Keratinocyte (primary cell): ENCODE results near the gene EGFR. TPM values are rescaled to one million over a fixed set of nuclear protein-coding genes. Genes with fewer than 3 reads are reported as not detected.

ENCODE experiments used
- DNase-seq: peaks from one replicate; pipeline ENCODE4 v3.0.0-alpha.2; 2011; ENCODE audit warnings: low read depth, missing footprints, low spot score
- FAIRE-seq: peaks from 2 replicates; lab custom pipeline; 2011; peaks lifted over from hg19 to GRCh38; lab: Jason Lieb, UNC
- H2AFZ ChIP-seq: 2 replicates; pipeline ENCODE4 v1.6.0; 2012; ENCODE audit warnings: low read length, control low read depth, inconsistent platforms; ENCODE audit not compliant: control insufficient read depth
- H3K27ac ChIP-seq: 2 replicates; pipeline ENCODE4 v1.5.1; 2011; ENCODE audit warnings: low read length; ENCODE audit not compliant: control insufficient read depth, insufficient read depth
- H3K27me3 ChIP-seq: 3 replicates; pipeline ENCODE4 v1.6.0; 2011; ENCODE audit warnings: low read length; ENCODE audit not compliant: control insufficient read depth, insufficient read depth; ENCODE audit errors: extremely low read depth
- H3K36me3 ChIP-seq, 2 experiments: 2 replicates in 1 of 2; 3 replicates in 1 of 2; pipeline ENCODE4 v1.5.1; 2011; ENCODE audit warnings: low read length in 2 of 2, mild to moderate bottlenecking in 1 of 2; ENCODE audit not compliant: control insufficient read depth in 2 of 2, insufficient read depth in 2 of 2; ENCODE audit errors: extremely low read depth in 1 of 2
- H3K4me1 ChIP-seq: 3 replicates; pipeline ENCODE4 v1.5.1; 2011; ENCODE audit warnings: low read length; ENCODE audit not compliant: control insufficient read depth, insufficient read depth; ENCODE audit errors: extremely low read depth
- H3K4me2 ChIP-seq: 3 replicates; pipeline ENCODE4 v1.6.0; 2011; ENCODE audit warnings: low read depth, low read length; ENCODE audit not compliant: control insufficient read depth, insufficient read depth; ENCODE audit errors: extremely low read depth
- H3K4me3 ChIP-seq, 3 experiments: fragments of 200-600 bp in 1 of 3; sonication (generic) in 1 of 3; 2 replicates in 2 of 3; 3 replicates in 1 of 3; pipeline ENCODE4 v1.5.1; 2011 to 2016; ENCODE audit warnings: low read length in 3 of 3, mild to moderate bottlenecking in 3 of 3, control low read depth in 2 of 3, inconsistent platforms in 1 of 3, low read depth in 1 of 3, mixed read lengths in 1 of 3, mixed run types in 1 of 3, moderate library complexity in 1 of 3; ENCODE audit not compliant: control insufficient read depth in 2 of 3, insufficient read depth in 2 of 3; ENCODE audit errors: extremely low read depth in 1 of 3
- H3K79me2 ChIP-seq: 2 replicates; pipeline ENCODE4 v1.6.0; 2012; ENCODE audit warnings: low read length; ENCODE audit not compliant: control insufficient read depth, insufficient read depth
- H3K9ac ChIP-seq: 3 replicates; pipeline ENCODE4 v1.6.0; 2011; ENCODE audit warnings: low read length; ENCODE audit not compliant: control insufficient read depth, insufficient read depth; ENCODE audit errors: extremely low read depth
- H3K9me1 ChIP-seq: 3 replicates; pipeline ENCODE4 v1.6.0; 2011; ENCODE audit warnings: low read length; ENCODE audit not compliant: control insufficient read depth, insufficient read depth; ENCODE audit errors: extremely low read depth
- H3K9me3 ChIP-seq: 2 replicates; pipeline ENCODE4 v1.5.1; 2012; ENCODE audit warnings: low read depth, low read length; ENCODE audit not compliant: control insufficient read depth
- H4K20me1 ChIP-seq: 3 replicates; pipeline ENCODE4 v1.6.0; 2011; ENCODE audit warnings: low read length; ENCODE audit not compliant: control insufficient read depth, insufficient read depth; ENCODE audit errors: extremely low read depth
- EZH2 ChIP-seq: IDR thresholded peaks from one replicate; pipeline ENCODE4 v1.6.1; 2012; ENCODE audit warnings: inconsistent platforms, mild to moderate bottlenecking, low read length, moderate library complexity
- dilution Hi-C: fragments of 300-500 bp; cut with MboI; formaldehyde crosslinking; loops from one replicate; pipeline ENCODE4 v1.7.0; 2020; ENCODE audit warnings: low sequenced_read_pairs; ENCODE audit not compliant: extremely low pct_ligation_motif_present
- polyA plus RNA-seq, 5 experiments: library from polyadenylated mRNA; depleted of rRNA in 3 of 5; stranded (reverse) in 3 of 5; stranded (forward) in 1 of 5; unstranded in 1 of 5; fragments of >200 nt; gene quantifications; 1 replicate in 1 of 5; 2 replicates in 3 of 5; 3 replicates in 1 of 5; pipeline versions ENCODE4 v1.2.1 to v1.2.3, GENCODE V29; 2011 to 2012; ENCODE audit warnings: missing spikeins in 2 of 5, low read depth in 1 of 5, low replicate concordance in 1 of 5
- TF ChIP-seq, protein P1 (sequence below), 3 experiments: IDR thresholded peaks in 1 of 3; conservative IDR thresholded peaks in 1 of 3; optimal IDR thresholded peaks in 1 of 3; 2 replicates in 2 of 3; 3 replicates in 1 of 3; pipeline versions ENCODE3 to v1.5.1; 2011; ENCODE audit warnings: low read length in 3 of 3, mild to moderate bottlenecking in 3 of 3, moderate library complexity in 2 of 3, control low read depth in 1 of 3, inconsistent platforms in 1 of 3; ENCODE audit not compliant: insufficient read depth in 2 of 3; ENCODE audit errors: extremely low read depth in 1 of 3

Gene EGFR
- polyA plus RNA-seq, 1 donor (not counting 4 experiments of a cell fraction or from before 2014, with no cell fraction given) = 120 TPM

DNA sequence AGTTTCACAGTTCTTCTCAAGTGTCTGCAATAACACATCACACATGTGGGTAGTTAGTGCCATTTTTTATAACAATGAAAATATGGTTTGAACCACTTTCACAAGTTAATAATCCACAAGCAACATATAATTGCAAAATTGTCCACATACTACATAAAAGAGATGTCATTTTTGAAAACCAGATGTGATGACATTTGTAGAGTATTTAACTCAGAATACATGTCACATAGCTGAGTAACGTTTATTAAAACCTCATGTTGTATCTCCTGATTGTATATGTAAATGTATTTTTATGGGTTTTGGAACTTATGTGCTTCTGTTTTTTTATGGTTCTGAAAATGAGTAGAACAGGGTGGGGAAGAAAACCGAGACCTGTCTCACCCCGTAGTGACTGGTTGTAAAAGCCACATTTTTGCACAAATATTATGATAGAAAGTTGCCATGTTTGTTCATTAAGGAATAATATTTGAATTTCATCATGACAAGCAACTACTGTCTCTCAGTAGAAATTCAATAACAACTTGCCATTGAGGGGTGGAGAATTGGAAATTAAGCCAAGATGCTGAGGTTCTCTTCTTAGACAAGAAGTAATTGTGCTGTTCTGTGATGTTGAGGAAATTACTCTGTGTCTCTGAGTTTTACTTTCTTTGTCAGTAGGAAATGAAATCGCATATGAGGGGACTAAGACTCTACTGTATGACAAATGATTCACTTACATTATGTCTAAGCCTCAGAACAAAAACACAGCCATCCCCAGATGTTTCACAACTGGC, 29.2 kb upstream of the EGFR start:
- H3K36me3 ChIP-seq = no peaks in the 10 kb centered on the region
- FAIRE-seq (no peak), DNase-seq (no peak)
- H3K9me1 ChIP-seq = no peaks in the 10 kb centered on the region
- H3K4me1 ChIP-seq = peaks cover 15% of the 10 kb centered on the region
- H3K4me3 ChIP-seq = no peak overlapping the region
- H3K4me2 ChIP-seq = no peak overlapping the region
- no peak overlapping the region for H2AFZ ChIP-seq
- no peaks in the 10 kb centered on the region for H3K27me3 ChIP-seq
- no peaks in the 10 kb centered on the region for H4K20me1 ChIP-seq
- H3K27ac ChIP-seq = no peak overlapping the region
- H3K9ac ChIP-seq = no peak overlapping the region
- no peaks in the 10 kb centered on the region for H3K9me3 ChIP-seq
- TF ChIP-seq, protein P1, sequence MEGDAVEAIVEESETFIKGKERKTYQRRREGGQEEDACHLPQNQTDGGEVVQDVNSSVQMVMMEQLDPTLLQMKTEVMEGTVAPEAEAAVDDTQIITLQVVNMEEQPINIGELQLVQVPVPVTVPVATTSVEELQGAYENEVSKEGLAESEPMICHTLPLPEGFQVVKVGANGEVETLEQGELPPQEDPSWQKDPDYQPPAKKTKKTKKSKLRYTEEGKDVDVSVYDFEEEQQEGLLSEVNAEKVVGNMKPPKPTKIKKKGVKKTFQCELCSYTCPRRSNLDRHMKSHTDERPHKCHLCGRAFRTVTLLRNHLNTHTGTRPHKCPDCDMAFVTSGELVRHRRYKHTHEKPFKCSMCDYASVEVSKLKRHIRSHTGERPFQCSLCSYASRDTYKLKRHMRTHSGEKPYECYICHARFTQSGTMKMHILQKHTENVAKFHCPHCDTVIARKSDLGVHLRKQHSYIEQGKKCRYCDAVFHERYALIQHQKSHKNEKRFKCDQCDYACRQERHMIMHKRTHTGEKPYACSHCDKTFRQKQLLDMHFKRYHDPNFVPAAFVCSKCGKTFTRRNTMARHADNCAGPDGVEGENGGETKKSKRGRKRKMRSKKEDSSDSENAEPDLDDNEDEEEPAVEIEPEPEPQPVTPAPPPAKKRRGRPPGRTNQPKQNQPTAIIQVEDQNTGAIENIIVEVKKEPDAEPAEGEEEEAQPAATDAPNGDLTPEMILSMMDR (optimal IDR thresholded peaks at IDR 0.05 in 1 of 3, IDR thresholded peaks at IDR 0.05 in 1 of 3, conservative IDR thresholded peaks at IDR 0.05 in 1 of 3; ENCODE audit: extremely low read depth in 1 of 3, insufficient read depth in 2 of 3, low read length in 3 of 3) = no peak
- no peak for TF ChIP-seq EZH2
- dilution Hi-C loops = no loop called here
- no peaks in the 10 kb centered on the region for H3K79me2 ChIP-seq

DNA sequence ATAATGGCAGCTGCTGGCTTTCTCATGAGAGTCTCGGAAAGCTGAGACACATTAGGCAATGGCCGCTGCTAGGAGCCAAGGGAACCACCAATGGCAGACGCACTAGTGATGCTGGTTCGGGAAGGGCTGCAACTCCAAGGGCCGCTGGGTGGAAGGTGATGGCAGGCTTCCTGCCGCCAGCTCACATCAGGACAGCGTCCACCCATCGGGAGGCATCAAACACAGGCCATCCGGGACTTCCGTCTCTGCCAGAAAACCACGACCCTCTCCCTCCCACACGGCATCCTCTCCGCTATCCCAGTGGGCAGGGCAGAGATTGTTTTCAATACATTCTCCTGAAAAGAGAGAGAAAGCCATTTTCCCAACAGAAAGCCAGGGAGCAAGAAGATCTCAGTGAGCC, 27.5 kb upstream of the EGFR start:
- Histone ChIP-seq H3K9me1 (no peaks in the 10 kb centered on the region), H4K20me1 (no peaks in the 10 kb centered on the region), H3K9ac (no peak overlapping the region), H3K9me3 (no peaks in the 10 kb centered on the region), H3K27me3 (no peaks in the 10 kb centered on the region), H3K4me2 (no peak overlapping the region), H3K4me3 (no peak overlapping the region), H2AFZ (no peak overlapping the region), H3K79me2 (no peaks in the 10 kb centered on the region), H3K36me3 (no peaks in the 10 kb centered on the region), H3K4me1 (peaks cover 14% of the 10 kb centered on the region), H3K27ac (no peak overlapping the region)
- FAIRE-seq (no peak), DNase-seq (no peak)
- TF ChIP-seq EZH2 = no peak
- TF ChIP-seq, protein P1 (optimal IDR thresholded peaks at IDR 0.05 in 1 of 3, IDR thresholded peaks at IDR 0.05 in 1 of 3, conservative IDR thresholded peaks at IDR 0.05 in 1 of 3; ENCODE audit: extremely low read depth in 1 of 3, insufficient read depth in 2 of 3, low read length in 3 of 3) = no peak
- dilution Hi-C loops = no loop called here
